WTC11 (cell line): ENCODE measurements around the gene MCM7. TPM values are rescaled to one million over a fixed set of nuclear protein-coding genes. Genes with fewer than 3 reads are reported as not detected.

Experiments used
- ATAC-seq: fragments of 200-7000 bp; cut with Tn5 transposase; 2 replicates; pipeline ENCODE4 v1.10.0; 2021; ENCODE audit warnings: mild to moderate bottlenecking, moderate library complexity
- Bru-seq: library from RNA; stranded (reverse); fragments of 400-500 nt; gene quantifications from one replicate; lab custom pipeline; 2021; lab: Mats Ljungman, UMichigan
- CTCF ChIA-PET: fragments of 300-600 bp; sonication (Branson Sonifier 250); formaldehyde crosslinking; loops from one replicate; lab custom pipeline; 2021; ENCODE audit warnings: antibody characterized with exemption; lab: Charles Lee
- POLR2A ChIA-PET: fragments of 350-600 bp; sonication (Branson Sonifier 250); formaldehyde crosslinking; loops from one replicate; lab custom pipeline; 2021; ENCODE audit warnings: antibody characterized with exemption; lab: Charles Lee
- DNase-seq: peaks from one replicate; pipeline ENCODE4 v3.0.0; 2021; ENCODE audit warnings: low spot score
- H3K27ac Mint-ChIP-seq: 2 replicates; pipeline ENCODE4 v1.8.0; 2021; ENCODE audit warnings: mixed read lengths
- H3K27me3 Mint-ChIP-seq: 2 replicates; pipeline ENCODE4 v1.8.0; 2021; ENCODE audit warnings: low read depth, mild to moderate bottlenecking, moderate library complexity, mixed read lengths
- H3K36me3 Mint-ChIP-seq: 2 replicates; pipeline ENCODE4 v1.8.0; 2021; ENCODE audit warnings: mixed read lengths
- H3K4me1 Mint-ChIP-seq: 2 replicates; pipeline ENCODE4 v1.8.0; 2022; ENCODE audit warnings: mixed read lengths
- H3K4me3 Mint-ChIP-seq: 2 replicates; pipeline ENCODE4 v1.8.0; 2021; ENCODE audit warnings: mild to moderate bottlenecking, moderate library complexity, mixed read lengths
- H3K9me3 Mint-ChIP-seq: 2 replicates; pipeline ENCODE4 v1.8.0; 2021; ENCODE audit warnings: mixed read lengths
- FOXJ3 ChIP-seq: sonication (generic); formaldehyde crosslinking; IDR thresholded peaks from 2 replicates; pipeline ENCODE4 v1.9.0; 2021; ENCODE audit warnings: missing genetic modification reagents, mild to moderate bottlenecking, borderline replicate concordance
- JAZF1 ChIP-seq: fragments of 250-450 bp; sonication (Bioruptor Pico); IDR thresholded peaks from 2 replicates; pipeline ENCODE4 v1.9.0; 2021; ENCODE audit warnings: moderate library complexity, mild to moderate bottlenecking, inconsistent platforms
- NR1H2 ChIP-seq: sonication (generic); formaldehyde crosslinking; IDR thresholded peaks from 2 replicates; pipeline ENCODE4 v1.9.0; 2021; ENCODE audit warnings: mild to moderate bottlenecking, moderate library complexity, missing genetic modification reagents
- NR2C2 ChIP-seq: sonication (generic); formaldehyde crosslinking; IDR thresholded peaks from 2 replicates; pipeline ENCODE4 v1.8.0; 2022; ENCODE audit warnings: mild to moderate bottlenecking, missing genetic modification reagents
- NR3C1 ChIP-seq: sonication (generic); formaldehyde crosslinking; conservative IDR thresholded peaks from 2 replicates; pipeline ENCODE4 v1.8.1; 2023; ENCODE audit warnings: low read depth, mild to moderate bottlenecking, missing genetic modification reagents
- ZBTB21 ChIP-seq: sonication (generic); formaldehyde crosslinking; IDR thresholded peaks from 2 replicates; pipeline ENCODE4 v1.8.1; 2023; ENCODE audit warnings: mild to moderate bottlenecking, missing genetic modification reagents, borderline replicate concordance
- long read RNA-seq, 3 experiments: library from RNA in 1 of 3; library from capped mRNA in 1 of 3; library from polyadenylated mRNA in 1 of 3; unstranded in 2 of 3; stranded (forward) in 1 of 3; transcript quantifications; one replicate each; pipeline ENCODE4 v2.0.0, GENCODE V29; 2021
- total RNA-seq: library from RNA; stranded (reverse); gene quantifications from 3 replicates; pipeline ENCODE4 v1.2.3, GENCODE V29; 2021
- TF ChIP-seq, protein P1 (sequence below): sonication (generic); formaldehyde crosslinking; conservative IDR thresholded peaks from 2 replicates; pipeline ENCODE4 v1.8.1; 2022; ENCODE audit warnings: mild to moderate bottlenecking, missing genetic modification reagents
- TF ChIP-seq, protein P2 (sequence below): fragments of 250-450 bp; sonication (Bioruptor Pico); IDR thresholded peaks from 2 replicates; pipeline ENCODE4 v1.9.0; 2021; ENCODE audit warnings: mild to moderate bottlenecking
- TF ChIP-seq, protein P3 (sequence below): sonication (generic); formaldehyde crosslinking; IDR thresholded peaks from 2 replicates; pipeline ENCODE4 v1.8.1; 2023; ENCODE audit warnings: mild to moderate bottlenecking, missing genetic modification reagents
- TF ChIP-seq, protein P4 (sequence below): fragments of 250-450 bp; sonication (Bioruptor Pico); IDR thresholded peaks from 2 replicates; pipeline ENCODE4 v1.9.0; 2021; ENCODE audit warnings: moderate library complexity, mild to moderate bottlenecking, inconsistent platforms, borderline replicate concordance
- TF ChIP-seq, protein P5 (sequence below): fragments of 200-600 bp; IDR thresholded peaks from 2 replicates; pipeline ENCODE4 v1.8.0; 2022; ENCODE audit warnings: antibody characterized with exemption
- TF ChIP-seq, protein P6 (sequence below): sonication (generic); formaldehyde crosslinking; IDR thresholded peaks from 2 replicates; pipeline ENCODE4 v1.8.1; 2022; ENCODE audit warnings: missing genetic modification reagents, borderline replicate concordance
- TF ChIP-seq, protein P7 (sequence below): sonication (generic); formaldehyde crosslinking; IDR thresholded peaks from 2 replicates; pipeline ENCODE4 v1.8.0; 2022; ENCODE audit warnings: mild to moderate bottlenecking, missing genetic modification reagents
- TF ChIP-seq, protein P8 (sequence below): fragments of 250-450 bp; sonication (Bioruptor Pico); IDR thresholded peaks from 2 replicates; pipeline ENCODE4 v1.9.0; 2021; ENCODE audit warnings: mild to moderate bottlenecking, borderline replicate concordance

MCM7 gene
- total RNA-seq: 306 to 351 TPM (median 315 TPM) in 3 replicates
- Bru-seq, nascent RNA: percentile 98 among the genes with signal in this experiment
- long read RNA-seq, experiment 1, transcript MCM7-210 (14 exons, 2,515 nt): minor isoform, 7 of 1,064 reads
- long read RNA-seq, experiment 1, transcript MCM7-201 (15 exons, 2,957 nt): major isoform, 818 of 1,064 reads
- long read RNA-seq, experiment 1, partial matches to known transcripts: 121 of 1,064 reads
- long read RNA-seq, experiment 1, other reads (novel, unspliced or antisense): 116 of 1,064 reads
- long read RNA-seq, experiment 2, transcript MCM7-201 (15 exons, 2,957 nt): major isoform, 178 of 375 reads
- long read RNA-seq, experiment 2, partial matches to known transcripts: 135 of 375 reads
- long read RNA-seq, experiment 2, other reads (novel, unspliced or antisense): 60 of 375 reads
- long read RNA-seq, experiment 3, transcript MCM7-201 (15 exons, 2,957 nt): major isoform, 455 of 707 reads
- long read RNA-seq, experiment 3, partial matches to known transcripts: 219 of 707 reads
- long read RNA-seq, experiment 3, other reads (novel, unspliced or antisense): 32 of 707 reads

DNA sequence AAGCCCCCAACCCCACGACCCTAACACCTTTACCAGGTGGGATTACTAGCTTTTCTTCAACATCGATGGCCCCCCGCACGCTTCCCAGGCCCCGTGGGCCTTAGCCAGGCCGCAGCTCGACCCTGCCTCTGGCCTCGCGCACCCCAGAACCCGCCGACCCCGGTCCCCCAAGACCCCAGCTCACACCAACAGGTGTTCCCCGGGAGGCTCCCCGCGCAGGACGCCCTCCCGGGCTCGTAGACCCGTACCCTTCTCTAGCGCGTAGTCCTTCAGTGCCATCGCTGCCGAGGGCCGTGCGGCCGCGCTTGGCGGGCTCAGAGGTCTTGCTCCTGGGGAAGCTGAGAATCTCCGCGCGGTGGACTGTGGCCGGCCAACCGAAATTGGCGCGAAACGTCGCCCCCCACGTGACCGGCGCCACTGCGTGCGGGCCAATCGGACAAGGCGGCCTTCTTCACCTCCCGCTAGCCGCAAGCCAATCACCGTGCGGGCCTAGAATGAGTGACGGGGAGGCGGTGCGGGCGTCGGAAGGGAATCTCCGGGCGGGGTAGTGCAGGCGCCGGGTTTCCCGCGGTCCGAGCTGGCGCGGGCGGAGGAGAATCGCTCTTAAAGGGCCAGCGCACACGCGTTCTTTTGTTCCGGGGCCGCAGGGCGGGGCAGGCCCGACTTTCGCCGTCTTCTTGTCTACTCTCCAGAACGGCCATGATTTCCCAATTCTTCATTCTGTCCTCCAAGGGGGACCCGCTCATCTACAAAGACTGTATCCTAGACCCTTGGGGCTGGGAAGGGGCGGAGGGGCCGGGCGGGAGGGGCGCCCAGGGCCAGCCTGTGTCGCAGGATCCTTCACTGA, at the start of gene MCM7, which contains the start of gene AP4M1:
TSS of gene MCM7 (minus strand) at position 382 of the 847 bp plus-strand sequence. CDS start at position 279, 103 bp downstream.
TSS of gene AP4M1 (plus strand) at position 628 of the 847 bp plus-strand sequence. CDS start at position 700, 72 bp downstream.
- POLR2A ChIA-PET: interaction anchor here (0.5 to 3.6 kb wide), 23 partner anchors 11 to 515 kb away, joined by 3 to 56 read pairs (median 5); partner anchors contain the start of genes CNPY4, COPS6, GAL3ST4 and GPC2
- Mint-ChIP-seq H3K27me3 (no peaks in the 10 kb centered on the region), H3K4me1 (peaks cover 24% of the 10 kb centered on the region), H3K27ac (peak within 1 kb of the TSS; percentile 99), H3K4me3 (peak within 1 kb of the TSS; percentile 91), H3K9me3 (no peaks in the 10 kb centered on the region), H3K36me3 (peaks cover 52% of the 10 kb centered on the region)
- ATAC-seq (peak; percentile 87), DNase-seq (peak; percentile 99)
- CTCF ChIA-PET: interaction anchor here (0.6 to 3.2 kb wide), 13 partner anchors 9 to 141 kb away, joined by 3 to 41 read pairs (median 6); partner anchors contain the start of genes COPS6, LAMTOR4, MBLAC1 and ZSCAN21
- TF ChIP-seq, protein P1, sequence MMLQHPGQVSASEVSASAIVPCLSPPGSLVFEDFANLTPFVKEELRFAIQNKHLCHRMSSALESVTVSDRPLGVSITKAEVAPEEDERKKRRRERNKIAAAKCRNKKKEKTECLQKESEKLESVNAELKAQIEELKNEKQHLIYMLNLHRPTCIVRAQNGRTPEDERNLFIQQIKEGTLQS (CRISPR knock-in tag): no peak
- no peak for TF ChIP-seq FOXJ3 (CRISPR knock-in tag)
- TF ChIP-seq NR2C2: no peak
- TF ChIP-seq, protein P2, sequence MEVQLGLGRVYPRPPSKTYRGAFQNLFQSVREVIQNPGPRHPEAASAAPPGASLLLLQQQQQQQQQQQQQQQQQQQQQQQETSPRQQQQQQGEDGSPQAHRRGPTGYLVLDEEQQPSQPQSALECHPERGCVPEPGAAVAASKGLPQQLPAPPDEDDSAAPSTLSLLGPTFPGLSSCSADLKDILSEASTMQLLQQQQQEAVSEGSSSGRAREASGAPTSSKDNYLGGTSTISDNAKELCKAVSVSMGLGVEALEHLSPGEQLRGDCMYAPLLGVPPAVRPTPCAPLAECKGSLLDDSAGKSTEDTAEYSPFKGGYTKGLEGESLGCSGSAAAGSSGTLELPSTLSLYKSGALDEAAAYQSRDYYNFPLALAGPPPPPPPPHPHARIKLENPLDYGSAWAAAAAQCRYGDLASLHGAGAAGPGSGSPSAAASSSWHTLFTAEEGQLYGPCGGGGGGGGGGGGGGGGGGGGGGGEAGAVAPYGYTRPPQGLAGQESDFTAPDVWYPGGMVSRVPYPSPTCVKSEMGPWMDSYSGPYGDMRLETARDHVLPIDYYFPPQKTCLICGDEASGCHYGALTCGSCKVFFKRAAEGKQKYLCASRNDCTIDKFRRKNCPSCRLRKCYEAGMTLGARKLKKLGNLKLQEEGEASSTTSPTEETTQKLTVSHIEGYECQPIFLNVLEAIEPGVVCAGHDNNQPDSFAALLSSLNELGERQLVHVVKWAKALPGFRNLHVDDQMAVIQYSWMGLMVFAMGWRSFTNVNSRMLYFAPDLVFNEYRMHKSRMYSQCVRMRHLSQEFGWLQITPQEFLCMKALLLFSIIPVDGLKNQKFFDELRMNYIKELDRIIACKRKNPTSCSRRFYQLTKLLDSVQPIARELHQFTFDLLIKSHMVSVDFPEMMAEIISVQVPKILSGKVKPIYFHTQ: peak; percentile 79; the same call in 1 of the 2 replicates
- TF ChIP-seq NR3C1 (CRISPR knock-in tag): no peak
- TF ChIP-seq JAZF1 (CRISPR knock-in tag): no peak
- TF ChIP-seq, protein P3, sequence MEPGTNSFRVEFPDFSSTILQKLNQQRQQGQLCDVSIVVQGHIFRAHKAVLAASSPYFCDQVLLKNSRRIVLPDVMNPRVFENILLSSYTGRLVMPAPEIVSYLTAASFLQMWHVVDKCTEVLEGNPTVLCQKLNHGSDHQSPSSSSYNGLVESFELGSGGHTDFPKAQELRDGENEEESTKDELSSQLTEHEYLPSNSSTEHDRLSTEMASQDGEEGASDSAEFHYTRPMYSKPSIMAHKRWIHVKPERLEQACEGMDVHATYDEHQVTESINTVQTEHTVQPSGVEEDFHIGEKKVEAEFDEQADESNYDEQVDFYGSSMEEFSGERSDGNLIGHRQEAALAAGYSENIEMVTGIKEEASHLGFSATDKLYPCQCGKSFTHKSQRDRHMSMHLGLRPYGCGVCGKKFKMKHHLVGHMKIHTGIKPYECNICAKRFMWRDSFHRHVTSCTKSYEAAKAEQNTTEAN: peak; percentile 85
- TF ChIP-seq, protein P4, sequence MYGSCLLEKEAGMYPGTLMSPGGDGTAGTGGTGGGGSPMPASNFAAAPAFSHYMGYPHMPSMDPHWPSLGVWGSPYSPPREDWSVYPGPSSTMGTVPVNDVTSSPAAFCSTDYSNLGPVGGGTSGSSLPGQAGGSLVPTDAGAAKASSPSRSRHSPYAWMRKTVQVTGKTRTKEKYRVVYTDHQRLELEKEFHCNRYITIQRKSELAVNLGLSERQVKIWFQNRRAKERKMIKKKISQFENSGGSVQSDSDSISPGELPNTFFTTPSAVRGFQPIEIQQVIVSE (CRISPR knock-in tag): 0 out of 2 replicates have a peak, but pooled peaks have one; percentile 7
- TF ChIP-seq, protein P5, sequence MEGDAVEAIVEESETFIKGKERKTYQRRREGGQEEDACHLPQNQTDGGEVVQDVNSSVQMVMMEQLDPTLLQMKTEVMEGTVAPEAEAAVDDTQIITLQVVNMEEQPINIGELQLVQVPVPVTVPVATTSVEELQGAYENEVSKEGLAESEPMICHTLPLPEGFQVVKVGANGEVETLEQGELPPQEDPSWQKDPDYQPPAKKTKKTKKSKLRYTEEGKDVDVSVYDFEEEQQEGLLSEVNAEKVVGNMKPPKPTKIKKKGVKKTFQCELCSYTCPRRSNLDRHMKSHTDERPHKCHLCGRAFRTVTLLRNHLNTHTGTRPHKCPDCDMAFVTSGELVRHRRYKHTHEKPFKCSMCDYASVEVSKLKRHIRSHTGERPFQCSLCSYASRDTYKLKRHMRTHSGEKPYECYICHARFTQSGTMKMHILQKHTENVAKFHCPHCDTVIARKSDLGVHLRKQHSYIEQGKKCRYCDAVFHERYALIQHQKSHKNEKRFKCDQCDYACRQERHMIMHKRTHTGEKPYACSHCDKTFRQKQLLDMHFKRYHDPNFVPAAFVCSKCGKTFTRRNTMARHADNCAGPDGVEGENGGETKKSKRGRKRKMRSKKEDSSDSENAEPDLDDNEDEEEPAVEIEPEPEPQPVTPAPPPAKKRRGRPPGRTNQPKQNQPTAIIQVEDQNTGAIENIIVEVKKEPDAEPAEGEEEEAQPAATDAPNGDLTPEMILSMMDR: no peak
- TF ChIP-seq NR1H2: no peak
- TF ChIP-seq, protein P6, sequence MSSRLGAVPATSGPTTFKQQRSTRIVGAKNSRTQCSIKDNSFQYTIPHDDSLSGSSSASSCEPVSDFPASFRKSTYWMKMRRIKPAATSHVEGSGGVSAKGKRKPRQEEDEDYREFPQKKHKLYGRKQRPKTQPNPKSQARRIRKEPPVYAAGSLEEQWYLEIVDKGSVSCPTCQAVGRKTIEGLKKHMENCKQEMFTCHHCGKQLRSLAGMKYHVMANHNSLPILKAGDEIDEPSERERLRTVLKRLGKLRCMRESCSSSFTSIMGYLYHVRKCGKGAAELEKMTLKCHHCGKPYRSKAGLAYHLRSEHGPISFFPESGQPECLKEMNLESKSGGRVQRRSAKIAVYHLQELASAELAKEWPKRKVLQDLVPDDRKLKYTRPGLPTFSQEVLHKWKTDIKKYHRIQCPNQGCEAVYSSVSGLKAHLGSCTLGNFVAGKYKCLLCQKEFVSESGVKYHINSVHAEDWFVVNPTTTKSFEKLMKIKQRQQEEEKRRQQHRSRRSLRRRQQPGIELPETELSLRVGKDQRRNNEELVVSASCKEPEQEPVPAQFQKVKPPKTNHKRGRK (CRISPR knock-in tag): no peak
- TF ChIP-seq, protein P7, sequence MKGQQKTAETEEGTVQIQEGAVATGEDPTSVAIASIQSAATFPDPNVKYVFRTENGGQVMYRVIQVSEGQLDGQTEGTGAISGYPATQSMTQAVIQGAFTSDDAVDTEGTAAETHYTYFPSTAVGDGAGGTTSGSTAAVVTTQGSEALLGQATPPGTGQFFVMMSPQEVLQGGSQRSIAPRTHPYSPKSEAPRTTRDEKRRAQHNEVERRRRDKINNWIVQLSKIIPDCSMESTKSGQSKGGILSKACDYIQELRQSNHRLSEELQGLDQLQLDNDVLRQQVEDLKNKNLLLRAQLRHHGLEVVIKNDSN (CRISPR knock-in tag): peak; percentile 99
- no peak for TF ChIP-seq ZBTB21
- TF ChIP-seq, protein P8, sequence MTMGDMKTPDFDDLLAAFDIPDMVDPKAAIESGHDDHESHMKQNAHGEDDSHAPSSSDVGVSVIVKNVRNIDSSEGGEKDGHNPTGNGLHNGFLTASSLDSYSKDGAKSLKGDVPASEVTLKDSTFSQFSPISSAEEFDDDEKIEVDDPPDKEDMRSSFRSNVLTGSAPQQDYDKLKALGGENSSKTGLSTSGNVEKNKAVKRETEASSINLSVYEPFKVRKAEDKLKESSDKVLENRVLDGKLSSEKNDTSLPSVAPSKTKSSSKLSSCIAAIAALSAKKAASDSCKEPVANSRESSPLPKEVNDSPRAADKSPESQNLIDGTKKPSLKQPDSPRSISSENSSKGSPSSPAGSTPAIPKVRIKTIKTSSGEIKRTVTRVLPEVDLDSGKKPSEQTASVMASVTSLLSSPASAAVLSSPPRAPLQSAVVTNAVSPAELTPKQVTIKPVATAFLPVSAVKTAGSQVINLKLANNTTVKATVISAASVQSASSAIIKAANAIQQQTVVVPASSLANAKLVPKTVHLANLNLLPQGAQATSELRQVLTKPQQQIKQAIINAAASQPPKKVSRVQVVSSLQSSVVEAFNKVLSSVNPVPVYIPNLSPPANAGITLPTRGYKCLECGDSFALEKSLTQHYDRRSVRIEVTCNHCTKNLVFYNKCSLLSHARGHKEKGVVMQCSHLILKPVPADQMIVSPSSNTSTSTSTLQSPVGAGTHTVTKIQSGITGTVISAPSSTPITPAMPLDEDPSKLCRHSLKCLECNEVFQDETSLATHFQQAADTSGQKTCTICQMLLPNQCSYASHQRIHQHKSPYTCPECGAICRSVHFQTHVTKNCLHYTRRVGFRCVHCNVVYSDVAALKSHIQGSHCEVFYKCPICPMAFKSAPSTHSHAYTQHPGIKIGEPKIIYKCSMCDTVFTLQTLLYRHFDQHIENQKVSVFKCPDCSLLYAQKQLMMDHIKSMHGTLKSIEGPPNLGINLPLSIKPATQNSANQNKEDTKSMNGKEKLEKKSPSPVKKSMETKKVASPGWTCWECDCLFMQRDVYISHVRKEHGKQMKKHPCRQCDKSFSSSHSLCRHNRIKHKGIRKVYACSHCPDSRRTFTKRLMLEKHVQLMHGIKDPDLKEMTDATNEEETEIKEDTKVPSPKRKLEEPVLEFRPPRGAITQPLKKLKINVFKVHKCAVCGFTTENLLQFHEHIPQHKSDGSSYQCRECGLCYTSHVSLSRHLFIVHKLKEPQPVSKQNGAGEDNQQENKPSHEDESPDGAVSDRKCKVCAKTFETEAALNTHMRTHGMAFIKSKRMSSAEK (CRISPR knock-in tag): no peak
